Measurements from ENCODE around the gene CRYBG1. TPM values are rescaled to one million over a fixed set of nuclear protein-coding genes. Genes with fewer than 3 reads are reported as not detected.

The CRYBG1 gene
- total and polyA plus RNA-seq, 2 donors (not counting 1 experiment from before 2014, with no cell fraction given) = 9.6 to 47.0 TPM

- ChIA-PET CTCF (interaction anchor here (0.9 to 1.5 kb wide), 2 partner anchors 110 to 118 kb away, joined by 3 to 4 read pairs; no protein-coding TSS in a partner anchor), POLR2A (no interaction called here)
- H3K27me3 ChIP-seq (replicated peaks in 1 of 4; ENCODE audit: control extremely low read depth in 1 of 4, control insufficient read depth in 3 of 4, insufficient read depth in 4 of 4, low read length in 3 of 4) = no peaks in the 10 kb centered on the region
- no peaks in the 10 kb centered on the region for H3K36me3 ChIP-seq (replicated peaks in 1 of 2; ENCODE audit: control extremely low read depth in 1 of 2, control insufficient read depth in 1 of 2, extremely low read depth in 1 of 2, insufficient read depth in 2 of 2, low read length in 1 of 2)
- H3K27ac ChIP-seq (ENCODE audit: low read length in 2 of 2) = no peak overlapping the region
- no peak overlapping the region for H3K4me3 ChIP-seq (ENCODE audit: control extremely low read depth in 1 of 5, extremely low read depth in 1 of 5, insufficient read depth in 1 of 5, low read depth in 2 of 5, low read length in 4 of 5)
- H2AFZ ChIP-seq (ENCODE audit: insufficient read depth, low read depth, low read length, poor library complexity, severe bottlenecking) = no peak overlapping the region
- Mint-ChIP-seq H3K27me3 (no peaks in the 10 kb centered on the region), H3K27ac (no peak overlapping the region), H3K4me3 (no peak overlapping the region), H3K9me3 (ENCODE audit: insufficient read depth) (no peaks in the 10 kb centered on the region), H3K4me1 (no peaks in the 10 kb centered on the region)
- TF ChIP-seq EZH2 (IDR thresholded peaks at IDR 0.05; ENCODE audit: borderline replicate concordance, insufficient read depth, low read depth, low read length, poor library complexity, severe bottlenecking) = no peak
- H3K4me1 ChIP-seq (ENCODE audit: control insufficient read depth in 2 of 2, insufficient read depth in 2 of 2, low read length in 2 of 2) = no peaks in the 10 kb centered on the region
- 92% methylated on average over 5 of the region's 6 CpGs for WGBS (ENCODE audit: insufficient coverage)
- no peak overlapping the region for H3K9ac ChIP-seq (ENCODE audit: low read length)
- no peak for ATAC-seq (ENCODE audit: low read depth)
- no peak overlapping the region for H3K4me2 ChIP-seq (replicated peaks; ENCODE audit: low read depth, low read length, poor library complexity, severe bottlenecking)
- H3K9me3 ChIP-seq (ENCODE audit: control extremely low read depth in 1 of 3, control insufficient read depth in 2 of 3, insufficient read depth in 1 of 3, low read length in 2 of 3) = no peaks in the 10 kb centered on the region
- DNase-seq = no peak
- intact Hi-C loops (cut with micrococcal nuclease) = no loop called here
- no peaks in the 10 kb centered on the region for H3K79me2 ChIP-seq (ENCODE audit: control insufficient read depth, insufficient read depth, low read length)
- no peaks in the 10 kb centered on the region for H4K20me1 ChIP-seq (ENCODE audit: control insufficient read depth, insufficient read depth, low read length, poor library complexity, severe bottlenecking)
Observed at GRCh38 chr6:106453756-106454367, 93.3 kb downstream of the CRYBG1 start.

- intact Hi-C loops (cut with micrococcal nuclease) = no loop called here
- H3K4me1 ChIP-seq (ENCODE audit: control insufficient read depth in 2 of 2, insufficient read depth in 2 of 2, low read length in 2 of 2) = no peaks in the 10 kb centered on the region
- Mint-ChIP-seq H3K4me3 (no peak overlapping the region), H3K9me3 (ENCODE audit: insufficient read depth) (no peaks in the 10 kb centered on the region), H3K4me1 (no peaks in the 10 kb centered on the region), H3K27ac (no peak overlapping the region), H3K27me3 (no peaks in the 10 kb centered on the region)
- H3K4me3 ChIP-seq (ENCODE audit: control extremely low read depth in 1 of 5, extremely low read depth in 1 of 5, insufficient read depth in 1 of 5, low read depth in 2 of 5, low read length in 4 of 5) = no peak overlapping the region
- ChIA-PET CTCF (no interaction called here), POLR2A (no interaction called here)
- no CpG with 5 or more reads among the region's 1 CpG for WGBS (ENCODE audit: insufficient coverage)
- DNase-seq = no peak
- H3K79me2 ChIP-seq (ENCODE audit: control insufficient read depth, insufficient read depth, low read length) = no peaks in the 10 kb centered on the region
- H3K27ac ChIP-seq (ENCODE audit: low read length in 2 of 2) = no peak overlapping the region
- TF ChIP-seq CTCF (IDR thresholded peaks at IDR 0.05) = no peak
- no peaks in the 10 kb centered on the region for H3K27me3 ChIP-seq (replicated peaks in 1 of 4; ENCODE audit: control extremely low read depth in 1 of 4, control insufficient read depth in 3 of 4, insufficient read depth in 4 of 4, low read length in 3 of 4)
- no peak overlapping the region for H3K9ac ChIP-seq (ENCODE audit: low read length)
- no peak overlapping the region for H2AFZ ChIP-seq (ENCODE audit: insufficient read depth, low read depth, low read length, poor library complexity, severe bottlenecking)
- no peaks in the 10 kb centered on the region for H4K20me1 ChIP-seq (ENCODE audit: control insufficient read depth, insufficient read depth, low read length, poor library complexity, severe bottlenecking)
- H3K4me2 ChIP-seq (replicated peaks; ENCODE audit: low read depth, low read length, poor library complexity, severe bottlenecking) = no peak overlapping the region
- no peaks in the 10 kb centered on the region for H3K9me3 ChIP-seq (ENCODE audit: control extremely low read depth in 1 of 3, control insufficient read depth in 2 of 3, insufficient read depth in 1 of 3, low read length in 2 of 3)
- no peaks in the 10 kb centered on the region for H3K36me3 ChIP-seq (replicated peaks in 1 of 2; ENCODE audit: control extremely low read depth in 1 of 2, control insufficient read depth in 1 of 2, extremely low read depth in 1 of 2, insufficient read depth in 2 of 2, low read length in 1 of 2)
- no peak for ATAC-seq (ENCODE audit: low read depth)
Observed at GRCh38 chr6:106456756-106457155, 96.2 kb downstream of the CRYBG1 start.

All from B cell (primary cell).